GM18951 (cell line): ENCODE data around the gene BATF3.
"Not testable (repeated sequence)": the region's sequence is repeated elsewhere in the genome, so short reads cannot be mapped to it uniquely, and the experiment has no call there.

ENCODE experiments used
- POLR2A ChIP-seq: IDR thresholded peaks from 4 replicates; pipeline ENCODE4 v1.6.1; 2011; ENCODE audit warnings: mild to moderate bottlenecking; ENCODE audit not compliant: insufficient read length, insufficient read depth; ENCODE audit errors: extremely low read depth
- in situ Hi-C: fragments of 300-500 bp; cut with MboI; formaldehyde crosslinking; loops from one replicate; pipeline ENCODE4 v1.12.0; 2022; ENCODE audit warnings: low sequenced_read_pairs, mixed read lengths, inconsistent platforms; ENCODE audit not compliant: unreplicated experiment

Gene BATF3, protein sequence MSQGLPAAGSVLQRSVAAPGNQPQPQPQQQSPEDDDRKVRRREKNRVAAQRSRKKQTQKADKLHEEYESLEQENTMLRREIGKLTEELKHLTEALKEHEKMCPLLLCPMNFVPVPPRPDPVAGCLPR

DNA sequence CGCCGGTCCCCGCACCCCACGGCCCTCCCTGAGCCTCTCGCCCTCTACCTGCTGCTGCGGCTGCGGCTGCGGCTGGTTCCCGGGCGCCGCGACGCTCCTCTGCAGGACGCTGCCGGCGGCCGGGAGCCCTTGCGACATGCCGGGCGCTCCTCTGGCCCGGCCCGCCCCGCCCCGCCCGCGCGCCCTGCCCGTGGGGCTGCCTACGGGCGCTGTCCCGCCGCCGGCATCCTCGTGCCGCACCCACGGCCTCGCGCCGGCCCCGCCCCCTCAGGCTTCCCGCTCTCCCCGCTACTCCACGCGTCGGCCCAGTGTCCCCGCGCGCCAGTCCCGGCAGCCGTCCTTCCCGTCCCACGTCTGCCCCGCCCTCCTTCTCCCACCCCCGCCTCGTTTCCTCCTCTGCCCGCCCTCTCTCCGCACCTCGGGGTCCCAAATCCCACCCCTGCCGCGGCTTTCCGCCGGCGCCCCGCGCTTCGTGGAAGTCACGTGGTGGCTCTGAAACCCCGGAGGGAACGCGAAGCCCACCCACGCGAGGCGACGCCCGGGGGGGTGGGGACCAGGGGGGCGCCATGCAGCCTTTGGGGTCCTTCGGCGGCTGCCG is at the start of gene BATF3:
Gene BATF3 (minus strand): TSS at position 216 of the 598 bp plus-strand sequence. CDS start 78 bp downstream, at position 138.
- TF ChIP-seq POLR2A = peak; percentile 11
- in situ Hi-C loops = no loop called here

- no peak for TF ChIP-seq POLR2A
- in situ Hi-C loops = no loop called here
Measured at GRCh38 chr1:212746546-212746945, 46.9 kb upstream of the BATF3 start.

GRCh38 chr1:212745303-212745702 is 45.7 kb upstream of the BATF3 start:
- in situ Hi-C loops = no loop called here
- no peak for TF ChIP-seq POLR2A

- TF ChIP-seq POLR2A = no peak
- in situ Hi-C loops = no loop called here
Measured at GRCh38 chr1:212743901-212744475, 44.3 kb upstream of the BATF3 start.

DNA sequence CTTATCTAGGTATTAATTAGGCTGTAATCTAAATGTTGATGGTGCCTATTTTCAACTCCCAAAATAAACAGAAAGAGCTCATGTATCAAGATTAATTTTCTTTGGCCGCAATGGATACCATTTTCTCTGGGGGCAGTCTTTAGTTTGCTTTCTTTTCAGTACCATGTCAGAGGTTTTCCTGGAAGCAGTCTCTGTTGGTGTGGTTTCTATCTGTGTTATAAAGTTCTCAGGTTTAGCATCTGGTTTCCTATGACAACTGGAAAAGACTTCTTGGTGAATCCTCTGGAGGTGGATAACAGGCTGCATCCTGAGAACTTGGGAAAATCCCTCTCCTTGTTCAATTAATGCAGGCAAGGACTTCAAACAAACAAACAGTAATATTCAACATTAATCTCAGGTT is 38.7 kb upstream of the BATF3 start:
- no peak for TF ChIP-seq POLR2A
- in situ Hi-C loops = no loop called here

DNA sequence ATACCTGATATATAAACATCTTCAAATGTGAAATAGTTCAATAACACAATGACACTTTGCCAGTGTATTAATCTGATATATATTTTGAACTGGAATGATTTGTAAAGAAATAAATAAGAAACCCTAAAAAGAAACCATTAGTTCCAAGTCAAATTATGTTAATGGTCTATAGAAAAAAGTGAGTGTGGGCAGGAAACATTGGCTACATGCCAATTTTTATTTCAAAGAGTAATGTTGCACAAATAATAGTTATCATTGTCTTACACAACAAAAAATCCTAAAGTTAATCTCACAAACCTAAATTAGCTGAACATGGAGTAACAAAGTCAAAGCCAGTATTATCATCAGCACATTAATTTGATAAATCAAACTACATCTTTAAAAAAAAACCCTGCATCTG is 37.9 kb upstream of the BATF3 start:
- no peak for TF ChIP-seq POLR2A
- in situ Hi-C loops = no loop called here

DNA sequence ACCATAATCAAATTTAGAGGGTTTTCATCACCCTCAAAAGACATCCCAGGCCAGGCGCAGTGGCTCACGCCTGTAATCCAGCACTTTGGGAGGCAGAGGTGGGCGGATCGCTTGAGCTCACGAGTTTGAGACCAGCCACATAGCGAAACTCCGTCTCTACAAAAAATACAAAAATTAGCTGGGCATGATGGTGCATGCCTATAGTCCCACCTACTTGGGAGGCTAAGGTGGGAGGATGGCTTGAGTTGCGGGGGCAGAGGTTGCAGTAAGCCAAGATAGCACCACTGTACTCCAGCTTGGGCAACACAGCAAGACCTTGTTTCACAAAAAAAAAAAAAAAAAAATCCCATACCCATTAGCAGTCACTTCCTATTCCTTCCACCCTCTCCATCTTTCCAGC is 33.5 kb upstream of the BATF3 start:
- in situ Hi-C loops = no loop called here
- no peak for TF ChIP-seq POLR2A

- in situ Hi-C loops = no loop called here
- no peak for TF ChIP-seq POLR2A
Measured at GRCh38 chr1:212731630-212732029, 32.0 kb upstream of the BATF3 start.

DNA sequence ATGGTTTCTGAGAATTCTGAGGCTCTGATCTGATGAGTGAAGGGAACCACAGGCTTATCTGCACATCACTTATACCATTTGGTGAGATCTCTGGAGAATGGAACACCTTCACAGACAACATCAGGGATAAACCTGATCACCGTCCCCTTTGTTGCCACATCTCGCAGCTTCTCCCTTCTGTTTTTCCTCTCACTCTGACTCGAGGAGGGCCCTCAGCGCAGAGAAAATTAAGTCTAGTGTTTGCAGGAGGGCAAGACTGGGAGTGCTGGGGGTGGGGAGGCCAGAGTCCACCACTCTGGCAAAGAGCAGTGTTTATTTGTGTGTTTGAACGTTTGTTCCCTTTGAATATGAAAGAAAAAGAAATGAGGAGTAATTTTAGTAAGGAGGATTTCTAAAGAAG is 29.0 kb upstream of the BATF3 start:
- no peak for TF ChIP-seq POLR2A
- in situ Hi-C loops = no loop called here

GRCh38 chr1:212727386-212728181 is 27.9 kb upstream of the BATF3 start:
- no peak for TF ChIP-seq POLR2A
- in situ Hi-C loops = no loop called here

GRCh38 chr1:212724679-212725078 is 25.0 kb upstream of the BATF3 start:
- in situ Hi-C loops = not testable (repeated sequence)

DNA sequence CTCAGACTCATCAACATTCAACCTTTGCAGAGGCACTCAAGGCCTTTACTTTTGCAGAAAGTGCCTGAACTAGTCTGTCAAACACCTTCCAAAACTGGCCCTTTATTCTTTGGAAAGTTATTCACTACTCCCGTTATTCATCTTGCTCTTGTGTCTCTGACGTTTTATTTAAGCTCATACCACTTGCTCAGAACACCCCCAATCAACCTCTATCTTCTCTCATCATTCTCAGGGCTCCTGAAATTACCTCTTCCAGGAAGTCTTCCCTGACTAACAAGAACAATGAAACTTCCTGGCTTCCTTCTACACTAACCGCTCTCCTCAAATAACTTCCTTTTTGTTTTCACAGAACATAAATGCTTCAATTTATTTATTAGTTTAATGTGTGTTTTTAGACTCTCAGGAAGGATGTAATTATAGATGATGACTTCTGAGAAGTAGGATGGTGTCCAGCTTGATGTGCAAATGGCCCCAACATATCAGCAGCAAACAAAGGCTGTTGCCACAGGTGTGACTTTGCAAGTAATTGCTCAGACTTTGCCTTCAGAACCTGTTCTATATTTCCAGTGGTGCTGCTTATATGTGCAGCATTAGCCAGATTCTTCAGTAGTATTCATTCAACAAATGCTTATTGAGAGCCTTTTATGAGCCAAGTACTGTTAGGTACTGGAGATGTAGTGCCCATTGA is 22.8 kb upstream of the BATF3 start:
- no peak for TF ChIP-seq POLR2A
- in situ Hi-C loops = no loop called here

DNA sequence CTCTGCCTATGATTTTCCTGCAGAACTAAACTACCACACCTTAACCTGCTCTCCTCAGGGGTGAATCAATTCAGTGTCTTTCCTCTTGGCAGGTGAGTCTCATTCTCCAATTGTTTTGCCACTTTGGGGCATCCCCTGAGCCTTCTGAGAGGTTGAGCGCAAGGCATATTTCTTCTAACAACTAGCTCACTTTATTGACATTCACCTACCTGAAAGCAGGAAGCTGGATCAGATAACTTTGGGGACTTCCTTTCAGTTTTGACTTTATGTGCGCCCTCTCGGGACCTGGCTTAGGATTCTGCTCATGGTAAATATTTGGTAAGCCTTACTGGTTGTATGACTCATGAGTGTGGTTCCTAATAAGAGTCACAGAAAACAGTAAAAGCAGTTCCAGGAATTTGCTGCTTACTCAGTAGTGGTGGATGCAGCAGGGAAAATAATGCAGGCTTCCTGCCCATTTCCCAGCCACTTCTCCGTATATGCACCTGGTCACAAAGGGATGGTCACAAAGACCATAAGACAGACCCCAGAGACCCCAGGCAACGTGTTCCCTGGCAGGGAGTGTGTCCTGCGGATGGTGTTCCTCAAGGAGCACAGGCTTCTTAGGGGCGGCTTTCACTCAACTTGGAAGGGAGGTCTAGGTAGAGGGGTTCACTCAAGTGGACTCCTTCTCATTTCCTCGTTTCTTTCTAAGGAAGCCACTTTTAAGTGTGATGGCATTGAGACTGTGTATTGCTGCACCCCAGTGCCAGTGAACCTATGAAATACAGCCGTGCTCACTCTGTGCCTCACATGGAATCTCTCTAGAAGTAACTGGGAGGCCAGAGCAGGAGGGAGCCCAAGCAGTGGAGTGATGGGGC is 22.0 kb upstream of the BATF3 start:
- in situ Hi-C loops = no loop called here
- TF ChIP-seq POLR2A = no peak

DNA sequence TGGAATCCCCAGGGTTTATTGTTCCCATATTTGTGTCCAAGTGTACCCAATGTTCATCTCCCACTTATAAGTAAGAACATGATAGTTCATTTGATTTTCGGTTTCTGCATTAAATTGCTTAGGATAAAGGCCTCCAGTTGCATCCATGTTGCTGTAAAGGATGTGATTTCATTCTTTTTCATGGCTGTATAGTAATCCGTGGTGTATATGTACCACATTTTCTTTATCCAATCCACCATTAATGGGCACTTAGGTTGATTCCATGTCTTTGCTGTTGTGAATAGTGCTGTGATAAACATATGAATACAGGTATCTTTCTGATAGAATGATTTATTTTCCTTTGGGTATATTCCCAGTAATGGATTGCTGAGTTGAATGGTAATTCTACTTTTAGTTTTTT is 20.0 kb upstream of the BATF3 start:
- no peak for TF ChIP-seq POLR2A
- in situ Hi-C loops = no loop called here
